Measurements from ENCODE around the gene UNC45B. TPM values are rescaled to one million over a fixed set of nuclear protein-coding genes. Genes with fewer than 3 reads are reported as not detected.
"Not testable (repeated sequence)": the region's sequence is repeated elsewhere in the genome, so short reads cannot be mapped to it uniquely, and the experiment has no call there.

The UNC45B gene
- total RNA-seq, 1 donor from 2014 or later, result 243 TPM

- no peak for ATAC-seq
- DNase-seq, result no peak
- intact Hi-C loops (cut with micrococcal nuclease), result no loop called here
These were observed 16.3 kb downstream of the UNC45B start for GRCh38 chr17:35163886-35164285.

DNA sequence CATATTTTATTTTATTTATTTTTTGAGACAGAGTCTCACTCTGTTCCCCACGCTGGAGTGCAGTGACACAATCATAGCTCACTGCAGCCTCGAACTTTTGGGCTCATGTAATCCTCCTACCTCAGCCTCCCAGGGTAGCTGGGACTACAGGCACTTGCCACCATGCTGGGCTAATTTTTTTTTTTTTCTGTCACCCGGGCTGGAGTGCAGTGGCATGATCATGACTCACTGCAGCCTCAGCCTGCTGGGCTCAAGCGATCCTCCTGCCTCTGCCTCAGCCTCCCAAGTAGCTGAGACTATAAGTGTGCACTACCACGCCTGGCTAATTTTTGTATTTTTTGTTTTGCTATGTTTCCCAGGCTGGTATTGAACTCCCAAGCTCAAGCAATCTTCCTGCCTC lies 17.1 kb downstream of the UNC45B start:
- DNase-seq (no peak), ATAC-seq (no peak)
- intact Hi-C loops (cut with micrococcal nuclease), result no loop called here

- DNase-seq (no peak), ATAC-seq (no peak)
- intact Hi-C loops (cut with micrococcal nuclease), result no loop called here
These were observed 18.9 kb downstream of the UNC45B start for GRCh38 chr17:35166526-35166925.

DNA sequence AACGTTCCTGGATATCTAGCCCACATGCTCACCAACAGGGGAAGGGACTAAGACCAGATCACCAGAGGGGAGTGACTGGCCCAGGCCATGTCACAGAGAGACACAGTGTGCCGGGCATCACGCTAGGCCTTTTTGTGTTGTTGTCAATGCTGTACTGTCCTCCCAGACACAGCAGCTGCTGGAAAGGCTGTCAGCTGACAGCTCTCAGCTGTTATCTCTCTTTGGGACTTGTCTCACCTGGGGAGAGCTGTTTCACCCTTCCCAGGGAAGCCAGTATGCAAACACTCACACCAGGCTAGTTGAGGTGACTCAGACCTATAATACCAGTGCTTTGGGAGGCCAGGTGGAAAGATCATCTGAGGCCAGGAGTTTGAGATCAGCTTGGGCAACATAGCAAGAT lies 19.4 kb downstream of the UNC45B start:
- ATAC-seq (peak; percentile 10), DNase-seq (no peak)
- intact Hi-C loops (cut with micrococcal nuclease), result no loop called here

- ATAC-seq (no peak), DNase-seq (no peak)
- intact Hi-C loops (cut with micrococcal nuclease), result no loop called here
These were observed 20.0 kb downstream of the UNC45B start for GRCh38 chr17:35167666-35168065.

DNA sequence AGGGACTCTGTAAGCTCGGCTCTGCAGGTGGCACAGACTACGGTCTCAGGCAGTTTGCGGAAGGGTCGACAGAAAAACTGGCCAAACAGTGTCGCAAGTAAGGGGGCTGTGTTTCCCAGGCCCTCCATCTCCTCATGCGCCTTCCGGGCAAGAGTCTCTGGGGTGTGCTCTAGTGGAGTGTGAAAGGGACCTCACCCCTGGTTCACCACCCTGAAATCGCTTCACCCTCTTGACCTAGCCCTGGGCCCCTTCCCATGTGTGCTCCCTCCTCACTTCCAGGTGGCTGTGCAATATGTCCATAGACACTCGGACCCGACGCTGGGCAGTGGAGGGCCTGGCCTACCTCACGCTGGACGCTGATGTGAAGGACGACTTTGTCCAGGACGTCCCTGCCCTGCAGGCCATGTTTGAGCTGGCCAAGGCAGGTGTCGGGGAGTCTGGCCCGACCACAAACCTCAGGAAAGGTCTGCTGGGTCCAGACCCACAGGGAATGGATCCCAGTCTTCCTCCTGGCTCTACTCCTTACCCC lies 22.3 kb downstream of the UNC45B start:
- ATAC-seq (no peak), DNase-seq (no peak)
- intact Hi-C loops (cut with micrococcal nuclease), result no loop called here

DNA sequence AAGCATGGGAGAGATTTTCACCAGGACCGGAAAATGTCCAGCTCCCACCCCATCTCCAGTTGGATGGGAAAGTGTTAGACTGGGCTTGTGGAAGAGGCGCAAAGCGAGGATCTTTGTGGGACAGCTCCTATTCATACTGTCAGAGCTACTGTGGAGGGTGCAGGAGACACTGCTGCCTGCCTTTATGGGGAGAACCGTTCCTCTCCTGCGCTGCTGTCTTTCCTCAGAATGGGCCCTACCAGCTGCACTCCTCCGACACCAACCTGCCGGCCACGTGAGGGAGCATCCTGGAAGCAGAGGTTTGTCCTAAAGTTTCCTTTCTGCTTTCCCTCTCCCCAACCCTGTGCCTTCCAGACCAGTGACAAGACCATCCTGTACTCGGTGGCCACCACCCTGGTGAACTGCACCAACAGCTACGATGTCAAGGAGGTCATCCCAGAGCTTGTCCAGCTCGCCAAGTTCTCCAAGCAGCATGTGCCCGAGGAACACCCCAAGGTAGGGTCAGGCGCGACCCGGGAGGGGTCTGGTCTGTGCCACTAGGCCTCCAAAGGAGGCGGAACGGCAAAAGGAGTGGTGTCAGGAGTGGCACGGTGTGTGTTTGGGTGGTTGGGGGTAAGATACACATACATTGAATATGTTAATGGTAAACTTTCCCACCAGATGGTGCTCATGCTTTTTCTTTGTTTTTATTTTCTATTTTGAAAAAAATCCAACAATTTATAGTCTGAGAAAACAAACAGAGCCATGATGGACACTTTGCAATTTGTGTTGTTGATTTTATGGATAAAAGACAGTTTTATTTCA lies 23.6 kb downstream of the UNC45B start:
- intact Hi-C loops (cut with micrococcal nuclease), result no loop called here
- DNase-seq (no peak), ATAC-seq (peak; percentile 27)

DNA sequence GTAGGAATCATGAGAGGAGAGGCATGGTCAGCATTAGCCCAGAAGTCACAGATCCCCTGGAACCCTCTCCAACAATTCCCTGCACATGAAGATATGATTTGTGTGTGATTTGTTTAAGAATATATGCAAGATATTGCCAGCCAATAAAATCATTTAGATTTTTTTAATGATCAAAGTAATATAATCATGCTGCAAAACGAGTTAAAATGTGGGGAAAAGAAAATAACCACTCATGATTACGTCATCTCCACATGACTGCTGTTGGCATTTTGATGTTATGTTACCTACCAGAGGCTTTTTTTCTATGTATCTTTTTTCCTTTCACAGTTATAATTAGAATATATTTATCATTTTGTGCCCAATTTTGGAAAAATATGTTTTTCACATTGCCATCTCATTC lies 24.2 kb downstream of the UNC45B start:
- intact Hi-C loops (cut with micrococcal nuclease), result no loop called here
- no peak for ATAC-seq
- no peak for DNase-seq

DNA sequence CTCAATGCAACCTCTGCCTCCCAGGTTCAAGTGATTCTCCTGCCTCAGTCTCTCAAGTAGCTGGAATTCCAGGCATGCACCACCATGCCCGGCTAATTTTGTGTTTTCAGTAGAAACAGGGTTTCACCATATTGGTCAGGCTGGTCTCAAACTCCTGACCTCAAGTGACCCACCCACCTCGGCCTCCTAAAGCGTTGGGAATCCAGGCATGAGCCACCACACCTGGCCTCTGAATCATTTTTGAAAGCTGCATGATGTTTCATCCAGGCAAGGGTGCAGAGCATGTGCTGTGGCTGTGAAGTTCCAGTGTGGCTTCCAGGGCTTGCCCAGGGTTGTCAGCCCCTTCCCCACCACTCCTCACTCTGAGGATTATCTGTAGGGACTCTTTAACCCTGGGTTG lies 24.7 kb downstream of the UNC45B start:
- ATAC-seq; intact Hi-C loops (cut with micrococcal nuclease); DNase-seq: not testable (repeated sequence)

DNA sequence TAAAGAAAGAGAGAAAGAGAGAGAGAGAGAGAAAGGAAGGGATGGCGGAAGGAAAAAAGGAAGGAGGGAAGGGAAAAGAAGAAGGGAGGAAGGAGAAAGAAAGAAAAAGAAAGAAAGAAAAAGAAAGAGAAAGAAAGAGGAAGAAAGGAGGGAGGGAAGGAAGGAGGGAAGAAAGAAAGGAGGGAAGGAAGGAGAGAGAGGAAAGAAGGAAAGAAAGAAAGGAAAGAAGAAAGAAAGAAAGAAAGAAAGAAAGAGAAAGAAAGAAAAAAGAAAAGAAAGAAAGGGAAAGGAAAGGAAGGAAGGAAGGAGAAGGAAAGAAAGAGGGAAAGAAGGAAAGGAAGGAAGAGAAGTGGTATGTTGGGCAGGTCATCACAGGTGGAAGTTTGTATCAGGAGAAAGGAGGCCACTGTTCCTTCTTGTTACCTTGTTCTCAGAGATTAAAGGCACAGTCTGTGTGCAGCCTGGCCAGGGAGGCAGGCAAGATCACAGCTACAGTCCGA lies 27.3 kb downstream of the UNC45B start:
- intact Hi-C loops (cut with micrococcal nuclease), result no loop called here
- DNase-seq (no peak), ATAC-seq (no peak)

DNA sequence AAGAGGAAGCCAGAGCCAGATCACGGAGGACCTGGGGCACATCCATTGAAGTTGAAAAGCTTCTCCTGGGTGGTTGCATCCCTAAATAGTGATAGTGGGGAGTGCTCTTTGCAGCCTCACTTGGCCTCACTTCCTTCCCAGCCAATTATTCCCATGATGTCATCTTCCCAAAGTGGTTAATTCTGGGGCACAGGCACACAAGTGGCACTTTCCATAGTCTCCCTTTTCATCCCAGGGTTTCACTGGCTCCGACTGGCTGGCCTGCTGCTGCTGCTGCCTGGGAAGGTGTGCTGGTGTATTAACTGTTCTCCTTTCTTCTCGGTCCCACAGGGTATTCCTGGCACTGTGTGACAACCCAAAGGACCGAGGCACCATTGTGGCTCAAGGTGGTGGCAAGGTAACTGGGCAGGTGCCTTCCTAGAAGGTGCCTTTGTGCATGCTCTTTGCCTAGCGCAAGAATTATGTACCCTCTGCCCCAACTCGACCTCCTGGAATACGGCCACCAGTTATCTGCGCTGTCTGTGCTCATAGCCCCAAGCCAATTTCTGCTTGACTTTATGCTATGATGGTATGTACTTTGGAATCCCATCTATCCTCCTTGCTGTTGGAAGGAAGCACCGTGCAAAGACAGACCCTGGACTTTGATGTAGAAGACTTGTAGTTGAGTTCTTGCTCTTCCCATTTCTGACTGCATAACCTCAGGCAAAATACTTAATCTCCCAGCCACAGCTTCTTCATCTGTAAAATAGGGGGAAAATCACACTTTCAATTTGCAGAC lies 28.2 kb downstream of the UNC45B start:
- DNase-seq (no peak), ATAC-seq (peak; percentile 59)
- intact Hi-C loops (cut with micrococcal nuclease), result no loop called here

GRCh38 chr17:35176897-35177296 lies 29.3 kb downstream of the UNC45B start:
- no peak for DNase-seq
- intact Hi-C loops (cut with micrococcal nuclease), result no loop called here
- no peak for ATAC-seq

GRCh38 chr17:35179379-35179778 lies 31.8 kb downstream of the UNC45B start:
- DNase-seq; intact Hi-C loops (cut with micrococcal nuclease); ATAC-seq: not testable (repeated sequence)

GRCh38 chr17:35183332-35183731 lies 35.7 kb downstream of the UNC45B start:
- DNase-seq, result no peak
- intact Hi-C loops (cut with micrococcal nuclease), result no loop called here

DNA sequence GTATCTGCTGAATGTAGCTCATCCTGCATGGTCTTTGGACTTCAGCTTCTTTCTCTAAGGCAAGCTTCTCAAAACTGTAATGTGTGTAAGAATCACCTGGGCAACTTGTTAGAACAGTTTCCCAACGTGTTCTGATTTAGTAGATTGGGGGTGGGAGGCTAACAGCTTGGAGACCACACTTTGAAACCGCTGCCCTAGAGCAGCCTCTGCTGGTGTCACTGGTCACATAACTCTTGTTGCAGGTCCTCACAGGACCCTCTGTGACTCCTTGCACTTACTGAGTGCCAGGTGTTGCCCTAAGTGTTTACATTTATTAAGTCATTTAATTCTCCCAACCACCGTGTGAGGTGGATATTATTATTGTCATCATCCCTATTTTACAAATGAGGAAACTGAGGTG lies 36.7 kb downstream of the UNC45B start:
- no peak for ATAC-seq
- intact Hi-C loops (cut with micrococcal nuclease), result no loop called here
- no peak for DNase-seq

More at GRCh38 chr17:35183332-35183731, 35.7 kb downstream of the UNC45B start:
- no peak for ATAC-seq

GRCh38 chr17:35185849-35186248 lies 38.2 kb downstream of the UNC45B start:
- intact Hi-C loops (cut with micrococcal nuclease), result no loop called here
- DNase-seq, result no peak
- no peak for ATAC-seq

DNA sequence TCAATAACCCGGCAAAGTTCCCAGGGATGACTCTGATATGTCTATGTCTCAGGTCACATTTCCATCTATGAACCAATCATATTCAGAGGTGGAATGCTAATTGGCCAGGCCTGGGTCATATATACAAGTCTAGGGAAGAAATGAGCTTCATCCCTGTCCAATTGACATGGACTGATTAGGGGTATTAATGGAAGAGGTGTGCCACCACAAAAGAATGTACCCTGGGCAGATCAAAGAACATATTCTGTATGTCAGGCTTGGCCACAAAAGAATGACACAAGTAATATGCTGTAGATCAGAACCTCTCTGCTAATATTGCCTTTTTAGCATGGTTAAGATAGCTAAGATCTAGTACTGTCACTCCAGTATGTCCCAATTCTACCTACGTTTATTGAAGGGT lies 39.9 kb downstream of the UNC45B start:
- intact Hi-C loops (cut with micrococcal nuclease), result no loop called here

DNA sequence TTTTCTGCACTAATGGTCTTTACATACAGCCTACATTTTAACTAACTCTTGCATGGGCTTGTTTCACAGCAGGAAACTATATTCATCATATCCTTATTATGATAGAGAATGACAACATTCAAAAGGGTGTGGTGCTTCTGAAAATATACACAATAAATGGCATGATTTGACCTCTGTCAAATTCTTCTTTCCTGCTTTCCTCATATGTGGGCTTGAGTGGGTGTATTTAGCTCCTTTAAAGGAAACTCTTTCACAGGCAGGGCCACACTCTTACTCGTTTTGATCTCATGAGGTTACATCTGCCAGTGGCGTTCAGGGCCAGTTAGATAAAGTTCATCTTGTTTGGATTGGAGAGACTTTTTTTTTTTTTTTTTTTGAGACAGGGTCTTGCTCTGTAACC lies 40.5 kb downstream of the UNC45B start:
- intact Hi-C loops (cut with micrococcal nuclease), result no loop called here
- no peak for ATAC-seq
- no peak for DNase-seq

More for the DNA sequence above, 39.9 kb downstream of the UNC45B start:
- no peak for DNase-seq
- no peak for ATAC-seq

GRCh38 chr17:35189291-35189690 lies 41.7 kb downstream of the UNC45B start:
- DNase-seq, result no peak
- ATAC-seq, result no peak
- intact Hi-C loops (cut with micrococcal nuclease), result no loop called here

DNA sequence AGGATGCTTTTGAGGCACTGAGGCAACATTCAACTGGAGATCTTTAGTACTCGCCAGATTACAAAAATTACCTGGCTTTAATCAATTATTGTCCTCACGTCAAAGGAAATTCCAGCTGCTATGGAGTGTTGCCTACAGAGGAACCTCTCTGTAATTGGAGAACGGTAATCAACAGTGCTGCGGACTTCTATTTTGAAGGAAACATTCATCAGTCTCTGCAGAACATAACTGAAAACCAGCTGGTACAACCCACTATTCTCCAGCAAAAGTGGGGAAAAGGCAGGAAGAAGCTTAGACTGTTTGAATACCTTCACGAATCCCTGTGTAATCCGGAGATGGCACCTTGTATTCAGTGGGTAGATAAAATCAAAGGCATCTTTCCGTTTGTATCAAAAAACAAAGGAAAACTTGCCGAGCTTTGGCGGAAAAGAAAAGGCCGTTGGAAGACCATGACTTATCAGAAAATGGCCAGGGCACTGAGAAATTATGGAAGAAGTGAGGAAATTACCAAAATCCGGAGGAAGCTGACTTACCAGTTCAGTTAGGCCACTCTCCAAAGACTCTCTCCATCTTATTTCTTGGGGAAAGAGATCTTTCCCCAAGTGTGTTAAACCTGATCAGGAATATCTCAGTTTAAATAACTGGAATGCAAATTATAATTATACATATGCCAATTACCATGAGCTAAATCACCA lies 43.5 kb downstream of the UNC45B start:
- intact Hi-C loops (cut with micrococcal nuclease), result no loop called here
- no peak for ATAC-seq
- no peak for DNase-seq

Measured in left ventricle myocardium superior (tissue), 1 donor.